Endodermal cell (in vitro differentiated cells): ENCODE measurements around the gene CTSS. TPM values are rescaled to one million over a fixed set of nuclear protein-coding genes. Genes with fewer than 3 reads are reported as not detected.
A peak's percentile ranks its signal among the peaks of the same experiment; 100 is the strongest.

Experiments
- DNase-seq: peaks from one replicate; pipeline ENCODE4 v3.0.0-alpha.2; 2017
- H3K27ac ChIP-seq: 2 replicates; pipeline ENCODE4 v1.5.1; 2013; ENCODE audit warnings: mild to moderate bottlenecking, low read depth, low read length, moderate library complexity
- H3K27me3 ChIP-seq: 2 replicates; pipeline ENCODE4 v1.6.1; 2013; ENCODE audit warnings: mild to moderate bottlenecking, low read length, moderate library complexity; ENCODE audit not compliant: insufficient read depth, control insufficient read depth, poor library complexity, severe bottlenecking
- H3K36me3 ChIP-seq: 2 replicates; pipeline ENCODE4 v1.7.0; 2013; ENCODE audit warnings: mild to moderate bottlenecking, low read length, moderate library complexity; ENCODE audit not compliant: control insufficient read depth, insufficient read depth
- H3K4me1 ChIP-seq: one replicate; pipeline ENCODE4 v1.7.0; 2013; ENCODE audit warnings: low read length; ENCODE audit not compliant: control insufficient read depth, insufficient read depth
- H3K4me3 ChIP-seq: 2 replicates; pipeline ENCODE4 v1.5.1; 2013; ENCODE audit warnings: mild to moderate bottlenecking, low read length, moderate library complexity
- H3K9ac ChIP-seq: 2 replicates; pipeline ENCODE4 v1.6.1; 2013; ENCODE audit warnings: mild to moderate bottlenecking, low read length, moderate library complexity; ENCODE audit not compliant: poor library complexity, severe bottlenecking; ENCODE audit errors: extremely low read depth
- H3K9me3 ChIP-seq: 2 replicates; pipeline ENCODE4 v1.6.1; 2013; ENCODE audit warnings: mild to moderate bottlenecking, low read length, moderate library complexity; ENCODE audit not compliant: control insufficient read depth
- H3K27ac Mint-ChIP-seq: 2 replicates; pipeline ENCODE4 v1.8.0; 2020; ENCODE audit warnings: mixed read lengths
- H3K27me3 Mint-ChIP-seq: 2 replicates; pipeline ENCODE4 v1.8.0; 2021; ENCODE audit warnings: mild to moderate bottlenecking, mixed read lengths; ENCODE audit not compliant: insufficient read depth
- H3K36me3 Mint-ChIP-seq: 2 replicates; pipeline ENCODE4 v1.8.0; 2020; ENCODE audit warnings: low read depth, mixed read lengths
- H3K4me1 Mint-ChIP-seq: 2 replicates; pipeline ENCODE4 v1.8.0; 2020; ENCODE audit warnings: mixed read lengths
- H3K4me3 Mint-ChIP-seq: 2 replicates; pipeline ENCODE4 v1.8.0; 2020; ENCODE audit warnings: mild to moderate bottlenecking, moderate library complexity, mixed read lengths
- H3K9me3 Mint-ChIP-seq: 2 replicates; pipeline ENCODE4 v1.8.0; 2020; ENCODE audit warnings: mild to moderate bottlenecking, mixed read lengths
- WGBS, 2 experiments: methylation state at CpG; one replicate each; pipeline versions ENCODE4 v1.1.5 to v1.1.7; 2013; ENCODE audit warnings: missing lambda C conversion rate in 2 of 2, mixed read lengths in 1 of 2; ENCODE audit not compliant: insufficient coverage in 1 of 2, insufficient read length in 1 of 2; 5-methylcytosine and 5-hydroxymethylcytosine counted together
- total RNA-seq, 2 donors: library from RNA; stranded (reverse); fragmentation: NEBNext Ultra II Directional in 1 of 2; extraction: Animal tissue kit (Norgen Biotek cat#: 25700) in 1 of 2; gene quantifications; 2 replicates in 1 of 2; 3 replicates in 1 of 2; pipeline ENCODE4 v1.2.1, GENCODE V29; 2021
- TF ChIP-seq, protein P1 (sequence below): fragments of 200-600 bp; sonication (generic); conservative IDR thresholded peaks from 2 replicates; pipeline ENCODE4 v1.5.0; 2021; ENCODE audit warnings: antibody characterized with exemption, mild to moderate bottlenecking

CTSS gene
- total RNA-seq, 2 donors from 2014 or later = not detected

DNA sequence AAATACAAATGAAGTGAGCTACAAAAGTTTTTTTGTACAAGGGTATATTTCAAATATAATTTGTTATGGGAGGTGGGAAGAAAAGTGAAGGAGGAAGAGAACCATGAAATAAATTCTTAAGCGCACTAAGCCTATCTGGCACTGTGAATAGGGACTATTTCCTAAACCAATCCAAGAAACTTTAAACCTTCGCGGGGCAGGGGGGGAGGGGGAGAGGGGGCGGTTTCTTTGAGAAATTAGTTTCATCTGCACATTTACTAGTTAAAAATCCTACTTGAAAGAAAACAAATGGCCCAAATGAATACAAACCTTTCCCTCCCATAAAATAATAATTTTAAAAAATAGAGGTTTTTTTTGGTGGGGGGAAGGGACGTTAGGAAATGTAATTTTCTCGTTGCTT is 69.0 kb downstream of the CTSS start:
- Mint-ChIP-seq H3K4me1 (peaks cover 11% of the 10 kb centered on the region), H3K36me3 (peaks cover 37% of the 10 kb centered on the region), H3K9me3 (no peaks in the 10 kb centered on the region), H3K27me3 (no peaks in the 10 kb centered on the region), H3K27ac (peak overlapping the region; percentile 93), H3K4me3 (peak overlapping the region; percentile 78)
- WGBS, 2 experiments = 0% methylated on average over 3 of the region's 6 CpGs; no CpG with 5 or more reads in 1 of the 2 experiments
- peak overlapping the region; percentile 97 for H3K4me3 ChIP-seq
- H3K36me3 ChIP-seq = peaks cover 34% of the 10 kb centered on the region
- H3K27me3 ChIP-seq = no peaks in the 10 kb centered on the region
- DNase-seq = no peak
- peaks cover 3% of the 10 kb centered on the region for H3K4me1 ChIP-seq
- no peak overlapping the region for H3K27ac ChIP-seq
- TF ChIP-seq, protein P1, sequence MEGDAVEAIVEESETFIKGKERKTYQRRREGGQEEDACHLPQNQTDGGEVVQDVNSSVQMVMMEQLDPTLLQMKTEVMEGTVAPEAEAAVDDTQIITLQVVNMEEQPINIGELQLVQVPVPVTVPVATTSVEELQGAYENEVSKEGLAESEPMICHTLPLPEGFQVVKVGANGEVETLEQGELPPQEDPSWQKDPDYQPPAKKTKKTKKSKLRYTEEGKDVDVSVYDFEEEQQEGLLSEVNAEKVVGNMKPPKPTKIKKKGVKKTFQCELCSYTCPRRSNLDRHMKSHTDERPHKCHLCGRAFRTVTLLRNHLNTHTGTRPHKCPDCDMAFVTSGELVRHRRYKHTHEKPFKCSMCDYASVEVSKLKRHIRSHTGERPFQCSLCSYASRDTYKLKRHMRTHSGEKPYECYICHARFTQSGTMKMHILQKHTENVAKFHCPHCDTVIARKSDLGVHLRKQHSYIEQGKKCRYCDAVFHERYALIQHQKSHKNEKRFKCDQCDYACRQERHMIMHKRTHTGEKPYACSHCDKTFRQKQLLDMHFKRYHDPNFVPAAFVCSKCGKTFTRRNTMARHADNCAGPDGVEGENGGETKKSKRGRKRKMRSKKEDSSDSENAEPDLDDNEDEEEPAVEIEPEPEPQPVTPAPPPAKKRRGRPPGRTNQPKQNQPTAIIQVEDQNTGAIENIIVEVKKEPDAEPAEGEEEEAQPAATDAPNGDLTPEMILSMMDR = no peak
- peak overlapping the region; percentile 93 for H3K9ac ChIP-seq
- H3K9me3 ChIP-seq = no peaks in the 10 kb centered on the region

DNA sequence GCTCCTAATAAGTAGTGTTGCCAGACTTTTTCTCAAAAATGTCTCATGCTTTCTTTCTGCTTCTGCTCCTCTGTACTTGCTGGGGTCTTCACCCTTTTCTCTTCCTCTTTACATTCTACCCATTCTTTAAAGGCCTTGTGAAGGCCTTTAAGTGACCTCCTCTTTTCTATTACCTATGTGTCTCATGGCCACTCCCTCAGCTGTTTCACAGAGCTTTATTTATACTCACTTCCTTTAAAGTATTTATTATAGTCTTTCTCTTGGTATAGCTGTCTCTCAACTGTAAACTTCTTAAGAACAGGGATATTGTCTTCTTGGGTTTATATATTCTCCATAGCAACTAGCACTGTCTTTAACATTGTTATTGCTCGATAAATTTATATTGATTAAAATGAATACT is 69.4 kb downstream of the CTSS start:
- WGBS, 2 experiments = 43% methylated on average over 1 of the region's 1 CpG; no CpG with 5 or more reads in 1 of the 2 experiments
- Histone ChIP-seq H3K9me3 (no peaks in the 10 kb centered on the region), H3K4me3 (peak overlapping the region; percentile 97), H3K4me1 (peaks cover 3% of the 10 kb centered on the region), H3K9ac (peak overlapping the region; percentile 93), H3K27me3 (no peaks in the 10 kb centered on the region), H3K27ac (no peak overlapping the region), H3K36me3 (peaks cover 38% of the 10 kb centered on the region)
- no peaks in the 10 kb centered on the region for H3K9me3 Mint-ChIP-seq
- H3K4me1 Mint-ChIP-seq = peaks cover 11% of the 10 kb centered on the region
- TF ChIP-seq, protein P1 = no peak
- H3K27ac Mint-ChIP-seq = no peak overlapping the region
- DNase-seq = no peak
- peak overlapping the region; percentile 78 for H3K4me3 Mint-ChIP-seq
- peaks cover 40% of the 10 kb centered on the region for H3K36me3 Mint-ChIP-seq
- no peaks in the 10 kb centered on the region for H3K27me3 Mint-ChIP-seq

DNA sequence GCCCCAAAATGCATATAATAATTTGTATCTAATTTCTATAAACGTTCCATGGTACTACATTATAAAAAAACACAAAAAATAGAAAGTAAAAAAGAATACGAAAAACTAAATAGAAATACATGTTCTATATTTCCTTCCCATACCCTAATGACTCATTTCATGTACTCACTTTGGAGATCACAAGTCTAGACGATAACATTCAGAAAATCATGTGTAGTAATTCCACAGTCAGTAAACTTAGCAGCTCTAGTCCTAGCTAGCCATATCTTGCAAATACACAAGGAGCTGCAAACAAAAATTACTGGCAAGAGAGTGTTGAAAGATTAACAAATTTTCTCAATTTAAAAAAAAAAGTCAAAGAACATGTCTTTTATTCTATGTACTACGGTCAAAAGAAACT is 70.0 kb downstream of the CTSS start:
- Mint-ChIP-seq H3K4me3 (peak overlapping the region; percentile 78), H3K27ac (no peak overlapping the region), H3K9me3 (no peaks in the 10 kb centered on the region), H3K27me3 (no peaks in the 10 kb centered on the region), H3K4me1 (peaks cover 11% of the 10 kb centered on the region), H3K36me3 (peaks cover 42% of the 10 kb centered on the region)
- Histone ChIP-seq H3K9ac (peak overlapping the region; percentile 93), H3K27me3 (no peaks in the 10 kb centered on the region), H3K4me3 (peak overlapping the region; percentile 97), H3K4me1 (peaks cover 3% of the 10 kb centered on the region), H3K9me3 (no peaks in the 10 kb centered on the region), H3K27ac (no peak overlapping the region), H3K36me3 (peaks cover 44% of the 10 kb centered on the region)
- 91 to 100% methylated on average over 1 to 3 of the region's 4 CpGs for WGBS, 2 experiments
- TF ChIP-seq, protein P1 = no peak
- DNase-seq = no peak
